Thyroid gland (tissue), 4 donors: ENCODE data around the gene ZNF865. TPM values are rescaled to one million over a fixed set of nuclear protein-coding genes. Genes with fewer than 3 reads are reported as not detected.

Experiments used
- DNase-seq, 2 donors: peaks; one replicate each; pipeline ENCODE4 v3.0.0-alpha.2; 2019
- H3K27ac ChIP-seq, 3 donors: fragments of 200-600 bp; sonication (generic); 1 replicate in 2 of 3; 2 replicates in 1 of 3; pipeline ENCODE4 v1.5.1; 2016 to 2019; ENCODE audit warnings: mild to moderate bottlenecking in 1 of 3, moderate library complexity in 1 of 3
- H3K27me3 ChIP-seq: fragments of 200-600 bp; sonication (generic); one replicate; pipeline ENCODE4 v1.5.1; 2019
- H3K36me3 ChIP-seq, 2 donors: fragments of 200-600 bp; sonication (generic); one replicate each; pipeline ENCODE4 v1.5.1; 2016 to 2019
- H3K4me1 ChIP-seq, 2 donors: fragments of 200-600 bp; sonication (generic); one replicate each; pipeline ENCODE4 v1.5.1; 2017 to 2019
- H3K4me3 ChIP-seq, 3 donors: fragments of 200-600 bp; sonication (generic); replicated peaks in 1 of 3; 1 replicate in 2 of 3; 2 replicates in 1 of 3; pipeline ENCODE4 v1.5.1; 2016; ENCODE audit warnings: mild to moderate bottlenecking in 1 of 3
- H3K9me3 ChIP-seq: fragments of 200-600 bp; sonication (generic); one replicate; pipeline ENCODE4 v1.5.1; 2017
- POLR2A ChIP-seq, 2 donors: fragments of 450-650 bp; IDR thresholded peaks; one replicate each; pipeline ENCODE4 v1.6.1; 2017; ENCODE audit warnings: antibody characterized with exemption in 2 of 2, mild to moderate bottlenecking in 2 of 2, moderate library complexity in 1 of 2
- WGBS, 2 donors: methylation state at CpG; one replicate each; pipeline ENCODE4 v1.1.5; 2017; 5-methylcytosine and 5-hydroxymethylcytosine counted together
- intact Hi-C: fragments of 100-400 bp; cut with DNase I; formaldehyde crosslinking; loops from one replicate; pipeline ENCODE4 v1.15.1; 2023
- total RNA-seq, 4 donors: library from RNA; depleted of rRNA; stranded (reverse); fragments of >200 nt; gene quantifications; one replicate each; pipeline ENCODE4 v1.2.3, GENCODE V29; 2016
- TF ChIP-seq, protein P1 (sequence below), 6 experiments: fragments of 200-600 bp in 3 of 6; fragments of 450-650 bp in 3 of 6; sonication (generic) in 3 of 6; IDR thresholded peaks; one replicate each; pipeline ENCODE4 v1.5.1; 2016 to 2019; ENCODE audit warnings: antibody characterized with exemption in 6 of 6, mild to moderate bottlenecking in 2 of 6, inconsistent platforms in 1 of 6, moderate library complexity in 1 of 6

Gene ZNF865
- total RNA-seq, 4 donors from 2014 or later: 5.5 to 12.6 (median 9.1) TPM

DNA sequence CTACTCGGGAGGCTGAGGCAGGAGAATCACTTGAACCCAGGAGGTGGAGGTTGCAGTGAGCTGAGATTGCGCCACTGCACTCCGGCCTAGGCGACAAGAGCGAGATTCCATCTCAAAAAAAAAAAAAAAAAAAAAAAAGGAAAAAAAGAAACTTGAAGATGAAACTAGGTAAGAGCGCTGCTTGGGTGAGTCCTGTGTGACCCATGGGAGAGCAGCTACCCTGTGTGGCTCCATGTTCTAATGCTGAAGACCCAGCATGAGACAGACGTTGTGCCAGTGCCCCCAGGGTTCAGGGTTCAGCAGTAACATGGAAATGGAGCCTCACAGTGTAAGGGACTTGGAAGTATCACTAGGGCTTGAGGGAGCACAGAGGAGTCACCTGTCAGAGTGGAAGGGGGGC is 13.0 kb downstream of the ZNF865 start:
- TF ChIP-seq, protein P1, sequence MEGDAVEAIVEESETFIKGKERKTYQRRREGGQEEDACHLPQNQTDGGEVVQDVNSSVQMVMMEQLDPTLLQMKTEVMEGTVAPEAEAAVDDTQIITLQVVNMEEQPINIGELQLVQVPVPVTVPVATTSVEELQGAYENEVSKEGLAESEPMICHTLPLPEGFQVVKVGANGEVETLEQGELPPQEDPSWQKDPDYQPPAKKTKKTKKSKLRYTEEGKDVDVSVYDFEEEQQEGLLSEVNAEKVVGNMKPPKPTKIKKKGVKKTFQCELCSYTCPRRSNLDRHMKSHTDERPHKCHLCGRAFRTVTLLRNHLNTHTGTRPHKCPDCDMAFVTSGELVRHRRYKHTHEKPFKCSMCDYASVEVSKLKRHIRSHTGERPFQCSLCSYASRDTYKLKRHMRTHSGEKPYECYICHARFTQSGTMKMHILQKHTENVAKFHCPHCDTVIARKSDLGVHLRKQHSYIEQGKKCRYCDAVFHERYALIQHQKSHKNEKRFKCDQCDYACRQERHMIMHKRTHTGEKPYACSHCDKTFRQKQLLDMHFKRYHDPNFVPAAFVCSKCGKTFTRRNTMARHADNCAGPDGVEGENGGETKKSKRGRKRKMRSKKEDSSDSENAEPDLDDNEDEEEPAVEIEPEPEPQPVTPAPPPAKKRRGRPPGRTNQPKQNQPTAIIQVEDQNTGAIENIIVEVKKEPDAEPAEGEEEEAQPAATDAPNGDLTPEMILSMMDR (IDR thresholded peaks at IDR 0.05): no peak
- no peak for TF ChIP-seq POLR2A (IDR thresholded peaks at IDR 0.05)
- WGBS, 2 donors: 92 to 94% methylated on average over 7 of the region's 7 CpGs
- Histone ChIP-seq H3K27ac (no peak overlapping the region), H3K36me3 (peaks cover 15 to 28% of the 10 kb centered on the region in 2 donors), H3K4me1 (no peaks in the 10 kb centered on the region), H3K4me3 (no peak overlapping the region), H3K27me3 (no peaks in the 10 kb centered on the region), H3K9me3 (no peaks in the 10 kb centered on the region)
- intact Hi-C loops: no loop called here
- no peak for DNase-seq

DNA sequence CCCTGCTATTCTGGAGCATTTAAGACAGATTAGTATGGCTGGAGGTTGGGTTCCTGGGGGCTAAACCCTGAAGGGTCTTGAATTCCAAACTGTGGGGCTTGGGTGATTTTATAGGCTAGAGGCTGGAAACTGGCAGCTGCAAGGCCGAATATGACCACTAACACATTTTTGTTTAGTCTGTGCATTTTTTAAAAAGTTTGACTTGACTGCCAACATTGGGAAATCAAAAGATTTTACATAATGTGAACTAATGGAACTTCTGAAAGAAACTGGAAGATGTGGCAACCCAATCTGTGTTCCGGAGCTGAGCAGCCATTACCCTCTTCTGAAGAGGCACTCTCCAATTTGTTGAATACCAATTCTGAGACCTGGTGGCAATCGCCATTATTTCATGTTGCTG is 13.8 kb downstream of the ZNF865 start:
- no peaks in the 10 kb centered on the region for H3K9me3 ChIP-seq
- DNase-seq: no peak
- no peaks in the 10 kb centered on the region for H3K27me3 ChIP-seq
- H3K27ac ChIP-seq: no peak overlapping the region
- H3K4me3 ChIP-seq: no peak overlapping the region
- peaks cover 15 to 26% of the 10 kb centered on the region in 2 donors for H3K36me3 ChIP-seq
- intact Hi-C loops: no loop called here
- no peaks in the 10 kb centered on the region for H3K4me1 ChIP-seq
- TF ChIP-seq, protein P1 (IDR thresholded peaks at IDR 0.05): no peak
- no peak for TF ChIP-seq POLR2A (IDR thresholded peaks at IDR 0.05)
- whole genome bisulfite sequencing, 2 donors: 84 to 90% methylated on average over 3 of the region's 3 CpGs

DNA sequence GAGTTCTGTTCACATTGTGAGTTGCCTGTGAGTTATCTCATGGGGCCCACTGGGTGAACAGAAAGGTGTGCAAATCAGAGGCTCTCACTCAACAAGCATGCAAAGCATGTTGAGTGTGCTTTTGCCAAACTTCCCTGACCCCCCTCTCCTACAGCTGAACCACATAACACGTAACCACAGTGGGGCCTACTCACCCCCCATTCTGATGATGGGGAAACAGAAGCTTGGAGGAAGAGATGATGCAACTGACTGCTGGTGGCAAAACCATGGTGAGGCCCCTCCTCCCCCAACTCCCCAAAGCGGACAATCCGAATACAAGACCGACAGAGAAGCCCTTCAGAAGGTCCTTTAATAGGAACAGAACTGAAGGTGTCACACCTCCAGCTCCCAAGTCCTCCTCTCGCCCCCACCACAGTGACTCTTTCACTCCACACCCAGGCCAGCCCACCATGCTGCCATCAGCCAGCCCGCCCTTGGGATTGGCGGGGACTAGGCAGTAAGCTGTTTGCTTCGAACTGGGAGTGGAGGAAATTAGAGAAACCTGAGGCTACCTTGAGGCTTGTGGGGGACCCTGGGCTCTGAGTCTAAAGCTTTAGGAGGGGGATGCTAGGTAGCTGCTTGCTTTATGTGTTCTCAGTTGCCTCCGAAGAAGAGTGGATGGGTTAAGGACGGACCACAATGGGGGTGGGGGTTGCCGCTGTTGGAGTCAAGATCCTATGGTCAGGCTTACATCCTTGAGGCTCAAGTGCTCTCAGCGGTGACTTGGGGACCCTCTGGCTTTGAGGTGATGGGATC is 15.2 kb downstream of the ZNF865 start:
- peaks cover 10 to 21% of the 10 kb centered on the region in 2 donors for H3K36me3 ChIP-seq
- H3K27ac ChIP-seq: no peak overlapping the region
- 94% methylated on average over 12 of the region's 12 CpGs for WGBS, 2 donors
- no peaks in the 10 kb centered on the region for H3K9me3 ChIP-seq
- H3K27me3 ChIP-seq: no peaks in the 10 kb centered on the region
- H3K4me3 ChIP-seq: no peak overlapping the region
- intact Hi-C loops: loop anchor here (10.0 kb wide), 1 partner anchor 476 kb away; the partner anchor contains the start of gene TNNT1
- H3K4me1 ChIP-seq: peaks cover 0 to 5% of the 10 kb centered on the region in 2 donors
- TF ChIP-seq POLR2A (IDR thresholded peaks at IDR 0.05): no peak
- TF ChIP-seq, protein P1 (IDR thresholded peaks at IDR 0.05): no peak
- no peak for DNase-seq

DNA sequence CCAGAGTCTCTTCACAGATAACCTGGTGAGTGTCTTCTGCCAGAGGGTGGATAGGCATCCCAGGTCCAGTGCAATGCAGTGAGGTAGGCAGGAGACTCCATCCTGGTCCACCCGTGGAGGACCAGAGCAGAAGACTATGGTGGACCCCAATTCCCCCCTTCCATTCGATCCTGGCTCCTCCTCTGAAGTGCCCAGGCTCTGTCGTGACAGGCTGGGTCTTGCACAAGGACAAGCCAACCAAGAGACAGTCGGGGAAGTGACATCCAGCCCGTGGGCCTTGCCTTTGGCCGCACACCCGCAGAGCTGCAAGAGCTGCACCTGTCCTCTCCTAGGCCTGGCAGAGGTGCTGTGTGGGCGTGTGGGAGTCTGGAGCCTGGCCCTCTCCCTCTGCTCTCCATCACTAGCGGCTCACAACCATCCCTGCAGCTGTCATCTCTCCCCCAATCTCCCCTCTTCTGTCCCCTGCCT is 15.8 kb downstream of the ZNF865 start:
- Histone ChIP-seq H3K36me3 (peaks cover 5 to 15% of the 10 kb centered on the region in 2 donors), H3K27me3 (no peaks in the 10 kb centered on the region), H3K9me3 (no peaks in the 10 kb centered on the region), H3K27ac (no peak overlapping the region), H3K4me3 (no peak overlapping the region), H3K4me1 (peaks cover 0 to 5% of the 10 kb centered on the region in 2 donors)
- no peak for TF ChIP-seq POLR2A (IDR thresholded peaks at IDR 0.05)
- intact Hi-C loops: loop anchor here (10.0 kb wide), 1 partner anchor 476 kb away; the partner anchor contains the start of gene TNNT1
- 88 to 91% methylated on average over 9 of the region's 9 CpGs for WGBS, 2 donors
- no peak for DNase-seq

DNA sequence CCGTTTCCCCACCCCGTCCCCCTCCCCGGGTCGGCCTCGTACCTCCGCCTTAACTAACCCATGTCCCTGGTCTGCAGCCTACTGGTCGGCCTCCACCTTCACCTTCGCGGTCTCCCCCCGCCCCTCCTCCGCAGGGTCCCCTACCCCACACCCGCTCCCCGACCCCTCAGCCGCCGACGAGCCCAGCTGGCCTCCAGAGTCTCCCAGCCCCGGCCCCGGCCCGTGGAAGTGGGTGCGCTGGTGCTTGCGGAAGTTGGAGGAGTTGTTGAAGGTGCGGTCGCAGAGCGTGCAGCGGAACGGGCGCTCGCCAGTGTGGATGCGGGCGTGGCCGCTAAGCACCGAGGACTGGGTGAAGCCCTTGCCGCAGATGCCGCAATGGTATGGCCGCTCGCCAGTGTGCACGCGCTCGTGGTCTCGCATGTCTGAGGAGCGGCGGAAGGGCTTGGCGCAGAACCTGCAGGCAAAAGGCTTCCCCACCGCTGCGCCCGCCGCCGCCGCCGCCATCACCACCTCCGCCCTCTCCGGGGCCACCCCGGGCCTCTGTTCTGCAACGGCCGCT is 16.3 kb downstream of the ZNF865 start:
- H3K27ac ChIP-seq: no peak overlapping the region
- H3K36me3 ChIP-seq: peaks cover under 1 to 10% of the 10 kb centered on the region in 2 donors
- no peak for DNase-seq
- H3K4me3 ChIP-seq: no peak overlapping the region
- intact Hi-C loops: loop anchor here (10.0 kb wide), 1 partner anchor 477 kb away; the partner anchor contains the start of gene TNNT1
- WGBS, 2 donors: 94 to 97% methylated on average over 31 to 42 of the region's 55 CpGs
- H3K27me3 ChIP-seq: no peaks in the 10 kb centered on the region
- no peak for TF ChIP-seq POLR2A (IDR thresholded peaks at IDR 0.05)
- TF ChIP-seq, protein P1 (IDR thresholded peaks at IDR 0.05): no peak
- H3K4me1 ChIP-seq: peaks cover 0 to 5% of the 10 kb centered on the region in 2 donors
- no peaks in the 10 kb centered on the region for H3K9me3 ChIP-seq
